AG09319 (cell line): Measurements from ENCODE around the gene KEL.
A peak's percentile ranks its signal among the peaks of the same experiment; 100 is the strongest.

ENCODE experiments used
- DNase-seq: peaks from one replicate; pipeline ENCODE4 v3.0.0-alpha.2; 2010; ENCODE audit warnings: low read depth; ENCODE audit errors: extremely low read depth
- TF ChIP-seq, protein P1 (sequence below): IDR thresholded peaks from 2 replicates; pipeline ENCODE4 v1.5.1; 2011; ENCODE audit warnings: low read depth, mild to moderate bottlenecking, inconsistent platforms, low read length, moderate library complexity

Gene KEL, protein sequence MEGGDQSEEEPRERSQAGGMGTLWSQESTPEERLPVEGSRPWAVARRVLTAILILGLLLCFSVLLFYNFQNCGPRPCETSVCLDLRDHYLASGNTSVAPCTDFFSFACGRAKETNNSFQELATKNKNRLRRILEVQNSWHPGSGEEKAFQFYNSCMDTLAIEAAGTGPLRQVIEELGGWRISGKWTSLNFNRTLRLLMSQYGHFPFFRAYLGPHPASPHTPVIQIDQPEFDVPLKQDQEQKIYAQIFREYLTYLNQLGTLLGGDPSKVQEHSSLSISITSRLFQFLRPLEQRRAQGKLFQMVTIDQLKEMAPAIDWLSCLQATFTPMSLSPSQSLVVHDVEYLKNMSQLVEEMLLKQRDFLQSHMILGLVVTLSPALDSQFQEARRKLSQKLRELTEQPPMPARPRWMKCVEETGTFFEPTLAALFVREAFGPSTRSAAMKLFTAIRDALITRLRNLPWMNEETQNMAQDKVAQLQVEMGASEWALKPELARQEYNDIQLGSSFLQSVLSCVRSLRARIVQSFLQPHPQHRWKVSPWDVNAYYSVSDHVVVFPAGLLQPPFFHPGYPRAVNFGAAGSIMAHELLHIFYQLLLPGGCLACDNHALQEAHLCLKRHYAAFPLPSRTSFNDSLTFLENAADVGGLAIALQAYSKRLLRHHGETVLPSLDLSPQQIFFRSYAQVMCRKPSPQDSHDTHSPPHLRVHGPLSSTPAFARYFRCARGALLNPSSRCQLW

GRCh38 chr7:142961973-142962926 is at the start of gene KEL:
TSS of gene KEL (minus strand) at chr7:142962363. CDS start at chr7:142962206, 157 bp downstream.
- TF ChIP-seq, protein P1, sequence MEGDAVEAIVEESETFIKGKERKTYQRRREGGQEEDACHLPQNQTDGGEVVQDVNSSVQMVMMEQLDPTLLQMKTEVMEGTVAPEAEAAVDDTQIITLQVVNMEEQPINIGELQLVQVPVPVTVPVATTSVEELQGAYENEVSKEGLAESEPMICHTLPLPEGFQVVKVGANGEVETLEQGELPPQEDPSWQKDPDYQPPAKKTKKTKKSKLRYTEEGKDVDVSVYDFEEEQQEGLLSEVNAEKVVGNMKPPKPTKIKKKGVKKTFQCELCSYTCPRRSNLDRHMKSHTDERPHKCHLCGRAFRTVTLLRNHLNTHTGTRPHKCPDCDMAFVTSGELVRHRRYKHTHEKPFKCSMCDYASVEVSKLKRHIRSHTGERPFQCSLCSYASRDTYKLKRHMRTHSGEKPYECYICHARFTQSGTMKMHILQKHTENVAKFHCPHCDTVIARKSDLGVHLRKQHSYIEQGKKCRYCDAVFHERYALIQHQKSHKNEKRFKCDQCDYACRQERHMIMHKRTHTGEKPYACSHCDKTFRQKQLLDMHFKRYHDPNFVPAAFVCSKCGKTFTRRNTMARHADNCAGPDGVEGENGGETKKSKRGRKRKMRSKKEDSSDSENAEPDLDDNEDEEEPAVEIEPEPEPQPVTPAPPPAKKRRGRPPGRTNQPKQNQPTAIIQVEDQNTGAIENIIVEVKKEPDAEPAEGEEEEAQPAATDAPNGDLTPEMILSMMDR: no peak
- DNase-seq: no peak

DNA sequence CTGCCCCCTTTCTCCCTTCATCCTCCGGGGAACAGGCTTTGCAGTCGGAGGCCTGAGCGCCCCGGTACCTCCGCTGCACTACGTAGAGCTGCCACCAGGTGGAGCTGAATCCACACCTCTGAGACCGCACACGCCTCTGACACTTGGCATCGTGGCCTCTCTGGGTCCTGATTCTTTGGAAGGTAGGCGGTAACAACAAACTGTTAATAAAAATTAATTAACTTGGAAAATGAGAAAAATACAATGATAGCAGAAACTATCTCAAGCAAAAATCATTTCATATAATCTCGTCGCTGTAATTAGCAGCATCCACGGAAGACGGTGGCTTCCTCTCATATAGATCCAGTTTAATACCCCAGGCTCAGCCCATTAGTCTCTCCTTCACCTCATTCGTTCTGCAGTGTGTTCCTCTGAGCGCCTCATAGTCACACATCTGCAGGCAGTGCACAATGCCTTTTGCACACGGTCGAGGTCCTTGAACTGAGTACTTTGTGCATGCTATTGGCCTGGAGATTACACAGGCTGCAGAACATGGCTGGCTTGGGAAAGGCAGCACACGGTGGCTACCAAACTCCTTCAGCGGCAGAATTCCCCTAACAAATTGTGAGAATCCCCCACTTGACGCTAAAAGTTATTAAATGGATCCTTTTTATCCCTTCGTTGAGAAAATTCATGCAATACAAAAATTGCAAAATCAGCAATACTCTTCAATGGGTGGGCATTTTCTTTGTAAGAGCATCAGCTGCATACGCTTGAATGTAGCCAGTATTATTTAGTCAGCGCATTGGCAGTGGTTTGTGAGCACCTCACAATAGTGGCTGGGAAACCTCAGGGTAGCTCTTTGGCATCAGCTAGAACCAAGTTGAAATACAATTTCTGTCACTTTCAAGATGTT is 46.1 kb upstream of the KEL start:
- DNase-seq: no peak
- TF ChIP-seq, protein P1: peak; percentile 100

- no peak for DNase-seq
Measured at GRCh38 chr7:143005632-143006260, 43.6 kb upstream of the KEL start.

DNA sequence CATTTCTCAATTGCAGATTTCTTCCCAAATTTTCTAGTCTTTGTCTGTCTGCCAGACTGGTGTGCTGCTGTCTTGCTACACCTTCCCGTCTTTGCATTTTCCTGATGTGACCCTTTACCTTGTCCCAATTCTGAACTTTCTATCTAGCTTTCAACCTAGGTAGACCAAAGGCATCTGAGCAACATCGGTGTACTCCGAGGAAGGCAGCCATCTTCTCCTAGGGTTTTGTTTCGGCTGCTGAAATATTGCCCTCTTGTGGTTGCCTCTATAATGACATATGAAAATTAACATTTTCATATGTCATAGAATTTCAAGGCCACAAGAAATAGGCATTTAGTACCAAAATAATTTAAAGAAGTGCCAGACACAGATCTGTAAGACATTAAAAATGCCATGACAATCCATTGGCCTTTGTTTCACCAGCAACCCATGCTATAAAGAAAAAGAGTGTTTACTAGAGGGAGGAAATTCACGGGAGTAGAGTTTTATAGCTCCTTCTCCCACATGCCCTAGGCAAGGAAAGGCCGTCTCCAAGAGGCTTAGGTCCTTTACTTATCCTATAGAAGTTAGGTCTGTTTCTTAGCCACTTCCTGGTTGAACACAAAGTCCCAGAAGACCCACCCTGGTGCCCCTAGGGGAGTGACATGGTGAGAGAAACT is 41.4 kb upstream of the KEL start:
- no peak for DNase-seq
- TF ChIP-seq, protein P1: peak; percentile 67

More at GRCh38 chr7:143005632-143006260, 43.6 kb upstream of the KEL start:
- TF ChIP-seq, protein P1: no peak

GRCh38 chr7:143002898-143003297 is 40.7 kb upstream of the KEL start:
- no peak for DNase-seq
- TF ChIP-seq, protein P1: no peak

DNA sequence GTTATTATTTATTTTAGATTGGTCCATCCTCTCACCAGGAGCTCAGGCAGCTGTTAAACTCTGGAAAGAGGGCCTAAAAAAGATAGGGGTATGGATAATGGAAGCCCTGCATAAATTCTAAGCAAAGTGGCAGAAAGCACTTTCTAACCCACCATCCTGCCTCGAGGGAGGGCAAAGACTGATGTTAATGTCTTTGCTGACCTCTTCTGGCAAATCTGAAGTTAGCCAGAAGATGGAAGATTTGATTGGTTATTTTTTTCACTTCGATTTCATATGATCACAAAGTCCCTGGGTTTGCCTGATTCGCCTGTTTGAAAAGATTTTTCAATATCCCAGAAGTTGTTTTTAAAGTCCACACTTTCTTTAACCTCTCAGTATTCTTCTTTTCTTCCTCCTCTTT is 39.9 kb upstream of the KEL start:
- no peak for DNase-seq
- TF ChIP-seq, protein P1: peak; percentile 19
